Omental fat pad (tissue), 4 donors: Measurements from ENCODE around the gene SMIM3. TPM values are rescaled to one million over a fixed set of nuclear protein-coding genes. Genes with fewer than 3 reads are reported as not detected.

ENCODE experiments used
- ATAC-seq: fragments of 150-250 bp; one replicate; pipeline ENCODE4 v1.9.1; 2016; ENCODE audit warnings: mild to moderate bottlenecking, moderate library complexity; ENCODE audit not compliant: low FRiP score
- DNase-seq: peaks from one replicate; pipeline ENCODE4 v3.0.0-alpha.2; 2019; ENCODE audit warnings: low spot score
- CTCF ChIP-seq, 3 donors: fragments of 450-650 bp; IDR thresholded peaks; one replicate each; pipeline ENCODE4 v1.5.1; 2016 to 2017; ENCODE audit warnings: antibody characterized with exemption in 3 of 3, mild to moderate bottlenecking in 3 of 3, moderate library complexity in 2 of 3
- total RNA-seq, 4 donors: library from RNA; depleted of rRNA; stranded (reverse); fragments of >200 nt; gene quantifications; one replicate each; pipeline ENCODE4 v1.1.0, GENCODE V29; 2016

Gene SMIM3
- total RNA-seq, 4 donors from 2014 or later, result 140 to 211 (median 157) TPM

DNA sequence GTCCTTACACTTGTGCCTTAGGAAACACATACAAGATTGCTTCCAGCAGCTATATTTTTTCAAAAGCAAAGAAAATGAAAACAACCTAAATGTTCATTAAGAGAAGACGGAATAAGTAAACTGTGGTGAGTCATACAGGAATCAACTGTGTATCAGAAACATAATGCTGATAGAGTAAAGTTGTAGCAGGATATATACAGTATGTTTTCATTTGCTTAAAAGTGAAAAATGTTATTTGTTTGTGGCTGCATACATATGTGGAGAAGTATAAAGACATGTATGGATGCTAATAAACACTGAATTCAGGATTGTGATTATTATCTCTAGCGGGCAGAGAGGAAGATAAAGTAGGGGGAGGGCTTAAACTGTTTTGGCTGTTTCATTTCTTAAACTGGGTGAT, 28.1 kb upstream of the SMIM3 start:
- no peak for TF ChIP-seq CTCF (IDR thresholded peaks at IDR 0.05)
- ATAC-seq (no peak), DNase-seq (no peak)

DNA sequence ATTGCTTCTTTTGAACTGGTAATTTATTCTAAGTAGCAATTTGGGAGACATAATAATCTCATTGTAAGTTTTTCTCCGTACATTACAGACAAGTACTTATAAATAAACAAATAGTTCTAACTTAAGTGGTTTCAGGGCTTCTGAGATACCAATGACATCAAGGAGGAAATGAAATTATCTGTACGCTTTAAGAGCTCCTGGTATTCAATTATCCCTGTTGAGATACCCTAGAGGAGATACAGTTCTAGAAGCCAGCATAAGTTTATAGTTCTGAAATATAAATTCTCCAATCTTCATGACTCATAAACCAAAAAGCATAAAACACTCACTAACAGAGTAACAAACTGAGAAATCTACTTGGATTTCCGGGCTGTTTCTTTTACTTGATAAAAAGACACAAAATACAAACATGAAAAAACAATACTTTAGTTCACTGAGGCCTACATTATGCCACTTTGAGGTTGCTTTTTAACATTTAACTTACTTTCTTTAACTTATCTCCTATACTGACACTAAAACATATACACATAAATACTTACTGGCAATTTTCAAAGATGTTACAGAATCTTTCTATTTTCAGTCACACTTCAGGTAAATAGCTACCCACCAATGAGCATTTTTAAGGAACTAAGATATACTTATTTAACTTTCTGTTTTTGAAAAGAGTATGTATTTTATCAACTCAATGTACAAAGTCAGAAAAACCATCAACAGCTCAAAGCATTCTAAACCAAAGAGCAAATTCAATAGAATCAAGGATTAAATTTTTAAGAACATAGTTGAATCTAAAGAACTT, 27.3 kb upstream of the SMIM3 start:
- no peak for DNase-seq
- ATAC-seq, result no peak
- no peak for TF ChIP-seq CTCF (IDR thresholded peaks at IDR 0.05)

- DNase-seq, result no peak
- no peak for TF ChIP-seq CTCF (IDR thresholded peaks at IDR 0.05)
- ATAC-seq, result no peak
Observed at GRCh38 chr5:150753463-150753862, 25.1 kb upstream of the SMIM3 start.

GRCh38 chr5:150753863-150754262, 24.7 kb upstream of the SMIM3 start:
- DNase-seq (no peak), ATAC-seq (no peak)
- TF ChIP-seq CTCF (IDR thresholded peaks at IDR 0.05), result no peak

DNA sequence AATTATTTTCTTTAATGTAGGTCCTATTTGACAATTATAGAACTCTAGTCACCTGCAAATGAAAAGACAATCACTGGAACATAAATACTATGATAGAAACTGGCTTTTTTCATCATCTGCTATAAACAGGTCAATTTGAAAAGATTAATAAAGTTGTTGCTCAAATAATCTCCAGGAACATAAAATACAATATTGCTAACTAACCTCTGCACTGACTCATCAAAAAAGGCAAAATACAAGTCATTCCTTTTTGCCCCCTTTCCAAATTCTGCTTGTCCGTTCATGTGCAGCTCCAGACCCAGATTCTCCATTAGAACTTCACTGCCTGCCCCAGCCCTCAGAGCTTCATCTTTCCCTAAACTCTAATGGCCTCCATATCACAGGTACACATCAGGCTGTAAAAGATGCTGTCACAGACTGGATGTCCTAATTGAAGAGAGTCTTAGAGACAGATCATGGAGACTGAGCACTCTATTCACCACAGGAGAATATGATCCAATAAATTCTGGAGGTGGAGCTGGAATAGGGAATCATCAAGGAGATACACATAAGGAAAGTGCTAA, 21.4 kb upstream of the SMIM3 start:
- no peak for DNase-seq
- no peak for TF ChIP-seq CTCF (IDR thresholded peaks at IDR 0.05)
- no peak for ATAC-seq

- no peak for TF ChIP-seq CTCF (IDR thresholded peaks at IDR 0.05)
- ATAC-seq, result peak; percentile 45
Observed at GRCh38 chr5:150758203-150758530, 20.4 kb upstream of the SMIM3 start.

More at GRCh38 chr5:150758203-150758530, 20.4 kb upstream of the SMIM3 start:
- no peak for DNase-seq
